ENCODE results near the gene GNPTG.

DNA sequence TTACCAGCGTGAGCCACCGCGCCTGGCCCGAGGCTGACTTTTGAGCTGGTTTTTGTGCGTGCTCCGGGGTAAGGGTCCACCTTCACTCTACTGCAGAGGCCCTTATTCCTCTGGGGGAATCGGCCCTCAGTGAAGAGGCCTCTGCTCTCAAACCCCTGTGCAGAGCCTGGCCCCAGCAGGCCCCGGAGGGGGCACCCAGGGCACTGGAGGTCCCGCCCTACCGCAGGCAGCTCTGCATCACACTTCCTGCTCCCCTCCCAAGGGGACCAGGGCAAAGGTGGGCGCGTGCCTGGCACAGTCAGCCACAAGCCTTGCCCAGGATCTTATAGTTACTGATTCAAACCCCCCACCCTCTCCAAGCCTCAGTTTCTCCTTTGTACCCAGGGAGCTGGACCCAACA lies 45.9 kb upstream of the GNPTG start:
- TF ChIP-seq CTCF (conservative IDR thresholded peaks at IDR 0.05; ENCODE audit: low read depth, low read length) (no peak), EZH2 (IDR thresholded peaks at IDR 0.05; ENCODE audit: borderline replicate concordance, low read depth, low read length, poor library complexity, severe bottlenecking) (no peak)
